RWPE1 (cell line): ENCODE measurements around the gene TNFRSF14.
A peak's percentile ranks its signal among the peaks of the same experiment; 100 is the strongest.

Experiments
- CTCF ChIA-PET: fragments of 350-600 bp; sonication (Branson Sonifier 250); formaldehyde crosslinking; extraction: SDS; loops from one replicate; lab custom pipeline; 2021; lab: Yijun Ruan, JAX
- POLR2A ChIA-PET: fragments of 400-600 bp; formaldehyde crosslinking; extraction: SDS; loops from one replicate; lab custom pipeline; 2020; ENCODE audit warnings: antibody characterized with exemption; ENCODE audit not compliant: low non-redundant PET; lab: Yijun Ruan, JAX
- DNase-seq: peaks from one replicate; pipeline ENCODE4 v3.0.0; 2012; ENCODE audit warnings: low spot score
- H3K27ac ChIP-seq: fragments of 450-650 bp; 2 replicates; pipeline ENCODE4 v1.5.1; 2017
- CTCF ChIP-seq: fragments of 450-650 bp; conservative IDR thresholded peaks from 2 replicates; pipeline ENCODE4 v1.5.1; 2017; ENCODE audit warnings: low read depth, mild to moderate bottlenecking

The TNFRSF14 gene

GRCh38 chr1:2610036-2610959, 54.1 kb downstream of the TNFRSF14 start:
- H3K27ac ChIP-seq: no peak overlapping the region
- DNase-seq: no peak
- no peak for TF ChIP-seq CTCF
- ChIA-PET POLR2A (no interaction called here), CTCF (no interaction called here)

GRCh38 chr1:2611031-2611501, 54.9 kb downstream of the TNFRSF14 start:
- ChIA-PET CTCF (no interaction called here), POLR2A (no interaction called here)
- no peak for TF ChIP-seq CTCF
- peak; percentile 70 for DNase-seq
- H3K27ac ChIP-seq: no peak overlapping the region

GRCh38 chr1:2611621-2612437, 55.7 kb downstream of the TNFRSF14 start:
- no peak for TF ChIP-seq CTCF
- H3K27ac ChIP-seq: no peak overlapping the region
- POLR2A ChIA-PET: no interaction called here
- CTCF ChIA-PET: no interaction called here
- no peak for DNase-seq

GRCh38 chr1:2612591-2613365, 56.6 kb downstream of the TNFRSF14 start:
- H3K27ac ChIP-seq: no peak overlapping the region
- DNase-seq: no peak
- TF ChIP-seq CTCF: no peak
- POLR2A ChIA-PET: no interaction called here
- CTCF ChIA-PET: interaction anchor here (0.6 to 0.7 kb wide), 2 partner anchors 52 to 196 kb away, joined by 3 to 4 read pairs; no protein-coding TSS in a partner anchor
